Liver (tissue), 9 donors: Measurements from ENCODE around the gene AKR1C2. TPM values are rescaled to one million over a fixed set of nuclear protein-coding genes. Genes with fewer than 3 reads are reported as not detected.

Experiments
- DNase-seq: peaks from one replicate; pipeline ENCODE4 v3.0.0-alpha.2; 2017; ENCODE audit warnings: low spot score
- H3K27ac ChIP-seq, 2 donors: one replicate each; pipeline ENCODE4 v1.7.0; 2013; ENCODE audit warnings: inconsistent platforms in 2 of 2, low read length in 2 of 2, control low read depth in 1 of 2, low read depth in 1 of 2, mild to moderate bottlenecking in 1 of 2
- H3K27me3 ChIP-seq, 4 donors: one replicate each; pipeline versions ENCODE4 v1.6.1 to v1.7.0; 2013; ENCODE audit warnings: low read length in 3 of 4, inconsistent platforms in 1 of 4, mild to moderate bottlenecking in 1 of 4, moderate library complexity in 1 of 4; ENCODE audit not compliant: control insufficient read depth in 4 of 4, insufficient read depth in 4 of 4
- H3K36me3 ChIP-seq, 4 donors: one replicate each; pipeline versions ENCODE4 v1.6.1 to v1.7.0; 2013; ENCODE audit warnings: low read length in 3 of 4, mild to moderate bottlenecking in 3 of 4, low read depth in 1 of 4, moderate library complexity in 1 of 4; ENCODE audit not compliant: control insufficient read depth in 4 of 4, insufficient read depth in 3 of 4
- H3K4me1 ChIP-seq, 4 donors: one replicate each; pipeline versions ENCODE4 v1.6.1 to v1.7.0; 2013; ENCODE audit warnings: low read length in 3 of 4, mild to moderate bottlenecking in 3 of 4, moderate library complexity in 1 of 4; ENCODE audit not compliant: control insufficient read depth in 4 of 4, insufficient read depth in 4 of 4
- H3K4me3 ChIP-seq, 3 donors: one replicate each; pipeline versions ENCODE4 v1.6.1 to v1.7.0; 2013; ENCODE audit warnings: low read length in 3 of 3, control low read depth in 1 of 3, low read depth in 1 of 3, mild to moderate bottlenecking in 1 of 3
- H3K9ac ChIP-seq, 2 donors: one replicate each; pipeline ENCODE4 v1.7.0; 2013; ENCODE audit warnings: low read length in 2 of 2, mild to moderate bottlenecking in 2 of 2, moderate library complexity in 2 of 2, control low read depth in 1 of 2, low read depth in 1 of 2
- H3K9me3 ChIP-seq, 4 donors: one replicate each; pipeline versions ENCODE4 v1.6.1 to v1.7.0; 2013; ENCODE audit warnings: low read length in 3 of 4; ENCODE audit not compliant: control insufficient read depth in 4 of 4
- EGR1 ChIP-seq, 2 donors: IDR thresholded peaks; 2 replicates each; pipeline ENCODE4 v1.6.1; 2016 to 2018; ENCODE audit warnings: antibody characterized with exemption in 2 of 2, low read depth in 2 of 2
- FOXA1 ChIP-seq: IDR thresholded peaks from 2 replicates; pipeline ENCODE4 v1.6.1; 2016; ENCODE audit warnings: antibody characterized with exemption
- FOXA2 ChIP-seq: IDR thresholded peaks from 2 replicates; pipeline ENCODE4 v1.6.1; 2016; ENCODE audit warnings: antibody characterized with exemption
- GABPA ChIP-seq, 2 donors: IDR thresholded peaks in 1 of 2; conservative IDR thresholded peaks in 1 of 2; 2 replicates each; pipeline ENCODE4 v1.6.1; 2016; ENCODE audit warnings: antibody characterized with exemption in 2 of 2, mild to moderate bottlenecking in 1 of 2, moderate library complexity in 1 of 2
- HNF4G ChIP-seq: IDR thresholded peaks from 2 replicates; pipeline ENCODE4 v1.6.1; 2016; ENCODE audit warnings: antibody characterized with exemption
- JUND ChIP-seq, 2 donors: IDR thresholded peaks; 2 replicates each; pipeline ENCODE4 v1.6.1; 2016; ENCODE audit warnings: antibody characterized with exemption in 2 of 2
- NR2F2 ChIP-seq: IDR thresholded peaks from 2 replicates; pipeline ENCODE4 v1.6.1; 2016; ENCODE audit warnings: antibody characterized with exemption
- RAD21 ChIP-seq, 2 donors: IDR thresholded peaks; 2 replicates each; pipeline ENCODE4 v1.6.1; 2016; ENCODE audit warnings: antibody characterized with exemption in 2 of 2, mild to moderate bottlenecking in 2 of 2
- RXRA ChIP-seq, 2 donors: IDR thresholded peaks; 2 replicates each; pipeline ENCODE4 v1.6.1; 2017 to 2018; ENCODE audit warnings: antibody characterized with exemption in 2 of 2, mild to moderate bottlenecking in 1 of 2
- SP1 ChIP-seq: IDR thresholded peaks from 2 replicates; pipeline ENCODE4 v1.6.1; 2018; ENCODE audit warnings: antibody characterized with exemption, mild to moderate bottlenecking
- TAF1 ChIP-seq: conservative IDR thresholded peaks from 2 replicates; pipeline ENCODE4 v1.6.1; 2016; ENCODE audit warnings: antibody characterized with exemption, mild to moderate bottlenecking
- YY1 ChIP-seq: IDR thresholded peaks from 2 replicates; pipeline ENCODE4 v1.6.1; 2016; ENCODE audit warnings: antibody characterized with exemption, mild to moderate bottlenecking
- WGBS: extraction: QIAGEN DNeasy Blood & Tissue Kit; methylation state at CpG from one replicate; pipeline ENCODE4 v1.1.7; 2013; 5-methylcytosine and 5-hydroxymethylcytosine counted together
- polyA plus RNA-seq, 2 donors: library from polyadenylated mRNA; stranded (reverse) in 1 of 2; unstranded in 1 of 2; fragments of 200-250 nt in 1 of 2; fragments of >200 nt in 1 of 2; fragmentation: Nextera tagmentation in 1 of 2; extraction: Ambion mirVana in 1 of 2; gene quantifications; one replicate each; pipeline versions ENCODE4 v1.2.1 to v1.2.3, GENCODE V29; 2013 to 2015
- total RNA-seq, 2 donors: library from RNA; depleted of rRNA; stranded (reverse); fragments of >200 nt; gene quantifications; one replicate each; pipeline ENCODE4 v1.2.3, GENCODE V29; 2014
- TF ChIP-seq, protein P1 (sequence below): fragments of 150-350 bp; IDR thresholded peaks from 2 replicates; pipeline ENCODE4 v1.5.1; 2017; ENCODE audit warnings: improper control_type of control experiment, low read depth, low read length; ENCODE audit not compliant: missing input control
- TF ChIP-seq, protein P2 (sequence below): IDR thresholded peaks from 2 replicates; pipeline ENCODE4 v1.6.1; 2016; ENCODE audit warnings: antibody characterized with exemption
- TF ChIP-seq, protein P3 (sequence below): IDR thresholded peaks from 2 replicates; pipeline ENCODE4 v1.6.1; 2016; ENCODE audit warnings: antibody characterized with exemption
- donor health status: healthy.
- donor health status: healthy.
- donor health status: healthy.
- donor health status: healthy.
- donor health status: healthy.

AKR1C2 gene
- total and polyA plus RNA-seq, 4 donors, result 63.8 to 699 (median 162) TPM

DNA sequence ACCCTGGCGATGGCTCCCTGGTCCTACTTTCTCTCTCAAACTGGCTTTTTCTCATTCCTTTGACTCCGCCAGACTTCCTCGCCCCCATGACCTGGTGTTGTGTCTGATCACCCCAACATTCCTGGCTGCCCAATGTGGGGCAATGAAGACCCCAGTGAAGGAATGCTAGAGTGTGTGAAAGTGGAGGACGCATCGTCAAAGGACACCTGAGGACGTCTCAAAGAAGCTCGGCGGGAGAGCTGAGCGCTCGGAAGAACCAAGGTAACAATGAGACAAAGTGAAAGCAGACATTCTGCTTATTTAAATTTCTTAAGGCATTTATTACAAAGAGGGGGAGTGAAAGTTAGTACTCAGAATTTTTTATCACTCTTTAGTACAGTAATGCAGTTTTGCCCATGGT lies 31.7 kb upstream of the AKR1C2 start:
- DNase-seq, result no peak
- Histone ChIP-seq H3K4me3 (no peak overlapping the region), H3K27me3 (no peaks in the 10 kb centered on the region), H3K4me1 (peaks cover 0 to 3% (median under 1%) of the 10 kb centered on the region in 4 donors), H3K36me3 (no peaks in the 10 kb centered on the region), H3K9me3 (peaks cover 0 to 1% (median 0%) of the 10 kb centered on the region in 4 donors), H3K27ac (no peak overlapping the region), H3K9ac (no peak overlapping the region)
- WGBS, result 96% methylated on average over 10 of the region's 10 CpGs
- no peak for TF ChIP-seq HNF4G
- TF ChIP-seq, protein P1, sequence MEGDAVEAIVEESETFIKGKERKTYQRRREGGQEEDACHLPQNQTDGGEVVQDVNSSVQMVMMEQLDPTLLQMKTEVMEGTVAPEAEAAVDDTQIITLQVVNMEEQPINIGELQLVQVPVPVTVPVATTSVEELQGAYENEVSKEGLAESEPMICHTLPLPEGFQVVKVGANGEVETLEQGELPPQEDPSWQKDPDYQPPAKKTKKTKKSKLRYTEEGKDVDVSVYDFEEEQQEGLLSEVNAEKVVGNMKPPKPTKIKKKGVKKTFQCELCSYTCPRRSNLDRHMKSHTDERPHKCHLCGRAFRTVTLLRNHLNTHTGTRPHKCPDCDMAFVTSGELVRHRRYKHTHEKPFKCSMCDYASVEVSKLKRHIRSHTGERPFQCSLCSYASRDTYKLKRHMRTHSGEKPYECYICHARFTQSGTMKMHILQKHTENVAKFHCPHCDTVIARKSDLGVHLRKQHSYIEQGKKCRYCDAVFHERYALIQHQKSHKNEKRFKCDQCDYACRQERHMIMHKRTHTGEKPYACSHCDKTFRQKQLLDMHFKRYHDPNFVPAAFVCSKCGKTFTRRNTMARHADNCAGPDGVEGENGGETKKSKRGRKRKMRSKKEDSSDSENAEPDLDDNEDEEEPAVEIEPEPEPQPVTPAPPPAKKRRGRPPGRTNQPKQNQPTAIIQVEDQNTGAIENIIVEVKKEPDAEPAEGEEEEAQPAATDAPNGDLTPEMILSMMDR, result no peak
- no peak for TF ChIP-seq JUND (IDR thresholded peaks at IDR 0.05)
- TF ChIP-seq FOXA2, result no peak
- TF ChIP-seq, protein P2, sequence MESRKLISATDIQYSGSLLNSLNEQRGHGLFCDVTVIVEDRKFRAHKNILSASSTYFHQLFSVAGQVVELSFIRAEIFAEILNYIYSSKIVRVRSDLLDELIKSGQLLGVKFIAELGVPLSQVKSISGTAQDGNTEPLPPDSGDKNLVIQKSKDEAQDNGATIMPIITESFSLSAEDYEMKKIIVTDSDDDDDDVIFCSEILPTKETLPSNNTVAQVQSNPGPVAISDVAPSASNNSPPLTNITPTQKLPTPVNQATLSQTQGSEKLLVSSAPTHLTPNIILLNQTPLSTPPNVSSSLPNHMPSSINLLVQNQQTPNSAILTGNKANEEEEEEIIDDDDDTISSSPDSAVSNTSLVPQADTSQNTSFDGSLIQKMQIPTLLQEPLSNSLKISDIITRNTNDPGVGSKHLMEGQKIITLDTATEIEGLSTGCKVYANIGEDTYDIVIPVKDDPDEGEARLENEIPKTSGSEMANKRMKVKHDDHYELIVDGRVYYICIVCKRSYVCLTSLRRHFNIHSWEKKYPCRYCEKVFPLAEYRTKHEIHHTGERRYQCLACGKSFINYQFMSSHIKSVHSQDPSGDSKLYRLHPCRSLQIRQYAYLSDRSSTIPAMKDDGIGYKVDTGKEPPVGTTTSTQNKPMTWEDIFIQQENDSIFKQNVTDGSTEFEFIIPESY, result no peak
- TF ChIP-seq EGR1 (IDR thresholded peaks at IDR 0.05; ENCODE audit: low read depth in 2 of 2), result no peak
- TF ChIP-seq RAD21 (IDR thresholded peaks at IDR 0.05), result no peak
- no peak for TF ChIP-seq NR2F2
- TF ChIP-seq TAF1, result no peak
- TF ChIP-seq GABPA (IDR thresholded peaks at IDR 0.05 in 1 of 2, conservative IDR thresholded peaks at IDR 0.05 in 1 of 2), result no peak
- no peak for TF ChIP-seq YY1
- TF ChIP-seq RXRA (IDR thresholded peaks at IDR 0.05), result no peak
- TF ChIP-seq, protein P3, sequence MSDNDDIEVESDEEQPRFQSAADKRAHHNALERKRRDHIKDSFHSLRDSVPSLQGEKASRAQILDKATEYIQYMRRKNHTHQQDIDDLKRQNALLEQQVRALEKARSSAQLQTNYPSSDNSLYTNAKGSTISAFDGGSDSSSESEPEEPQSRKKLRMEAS, result no peak

DNA sequence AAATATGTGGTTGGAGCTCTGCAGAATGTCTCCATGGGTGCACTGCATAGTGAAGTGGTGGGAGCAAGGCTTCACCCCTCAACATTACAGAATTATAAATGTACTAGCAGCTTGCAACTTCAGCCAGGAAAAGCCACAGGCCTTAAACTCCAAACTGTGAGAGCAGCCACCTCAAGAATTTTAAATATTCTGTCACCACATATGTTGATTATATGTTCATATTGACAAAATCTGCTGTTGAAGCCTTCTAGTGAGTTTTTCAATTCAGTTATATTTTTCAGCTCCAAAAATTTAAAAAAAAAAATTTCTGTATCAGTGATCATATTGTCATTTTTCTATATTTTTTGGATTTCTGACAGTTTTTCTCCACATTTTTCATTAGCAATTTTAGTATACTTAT lies 30.9 kb upstream of the AKR1C2 start:
- peaks cover 0 to 2% (median under 1%) of the 10 kb centered on the region in 4 donors for H3K9me3 ChIP-seq
- TF ChIP-seq RXRA (IDR thresholded peaks at IDR 0.05) (no peak), YY1 (no peak), SP1 (no peak), FOXA2 (no peak), FOXA1 (no peak), HNF4G (no peak), TAF1 (no peak), RAD21 (IDR thresholded peaks at IDR 0.05) (no peak), NR2F2 (no peak)
- TF ChIP-seq, protein P2, result no peak
- no peak overlapping the region for H3K9ac ChIP-seq
- H3K4me3 ChIP-seq, result no peak overlapping the region
- H3K4me1 ChIP-seq, result peaks cover 0 to 3% (median under 1%) of the 10 kb centered on the region in 4 donors
- H3K36me3 ChIP-seq, result no peaks in the 10 kb centered on the region
- DNase-seq, result no peak
- no peak overlapping the region for H3K27ac ChIP-seq
- H3K27me3 ChIP-seq, result no peaks in the 10 kb centered on the region
